Measurements from ENCODE around the gene FCGR2B.
"Not testable (repeated sequence)": the region's sequence is repeated elsewhere in the genome, so short reads cannot be mapped to it uniquely, and the experiment has no call there.

Gene FCGR2B

DNA sequence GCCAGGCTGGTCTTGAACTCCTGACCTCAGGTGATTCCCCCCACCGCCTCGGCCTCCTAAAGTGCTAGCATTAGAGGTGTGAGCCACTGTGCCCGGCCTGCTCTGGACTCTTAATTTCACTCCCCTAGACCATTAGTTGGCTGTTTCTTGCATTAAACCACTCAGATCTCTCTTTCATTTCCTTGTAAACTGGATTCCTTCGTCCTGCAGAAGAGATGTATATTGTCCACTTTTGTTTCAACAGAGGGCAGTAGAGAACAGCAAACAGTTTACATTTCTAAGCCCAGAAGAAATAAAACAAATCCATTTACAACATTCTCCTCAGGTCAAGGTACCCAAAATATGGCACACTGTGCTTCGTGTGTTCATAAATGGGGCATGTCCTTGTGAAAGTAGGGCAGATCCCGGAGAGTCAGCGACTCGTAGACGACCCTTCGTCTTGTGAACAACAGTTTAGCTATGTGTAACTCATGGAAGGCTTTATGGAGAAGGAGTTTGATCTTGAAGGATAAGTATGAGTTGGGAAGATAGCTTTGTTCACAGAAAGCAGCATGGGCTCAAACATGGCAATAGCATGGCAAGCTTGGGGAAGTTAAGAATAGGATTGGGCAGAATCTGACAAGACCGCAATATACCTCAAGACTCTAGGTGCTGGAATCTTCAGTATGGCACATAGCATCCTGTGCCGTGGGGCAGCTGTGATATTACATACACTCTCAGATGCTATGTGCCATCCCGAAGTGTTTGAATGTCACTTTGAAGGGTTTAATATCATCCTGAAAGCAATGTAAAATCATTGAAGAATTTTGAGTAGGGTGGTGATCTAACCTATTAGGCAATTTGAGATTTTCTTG, 15.2 kb upstream of the FCGR2B start:
- not testable (repeated sequence) for DNase-seq (ENCODE audit: low read depth in 2 of 2)

DNA sequence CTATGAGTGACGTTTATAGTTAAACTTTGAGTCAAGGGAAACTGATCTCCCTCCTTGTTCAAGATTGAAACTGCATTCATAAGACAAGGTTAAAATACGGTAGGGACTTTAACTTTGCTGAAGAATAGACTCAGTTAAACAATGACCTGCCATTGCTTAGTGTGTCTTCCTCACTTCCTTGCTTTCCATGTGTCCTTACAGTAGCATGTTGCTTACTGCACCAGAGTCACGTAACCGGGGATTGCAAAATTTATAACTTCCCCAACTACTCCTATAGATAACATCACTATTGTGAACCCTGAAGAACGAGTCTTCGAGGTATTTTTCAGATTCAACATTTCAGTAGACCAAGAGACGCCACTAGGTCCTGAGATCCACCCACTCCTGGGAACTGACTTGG, 9.4 kb upstream of the FCGR2B start:
- DNase-seq (ENCODE audit: low read depth in 2 of 2) = not testable (repeated sequence)

DNA sequence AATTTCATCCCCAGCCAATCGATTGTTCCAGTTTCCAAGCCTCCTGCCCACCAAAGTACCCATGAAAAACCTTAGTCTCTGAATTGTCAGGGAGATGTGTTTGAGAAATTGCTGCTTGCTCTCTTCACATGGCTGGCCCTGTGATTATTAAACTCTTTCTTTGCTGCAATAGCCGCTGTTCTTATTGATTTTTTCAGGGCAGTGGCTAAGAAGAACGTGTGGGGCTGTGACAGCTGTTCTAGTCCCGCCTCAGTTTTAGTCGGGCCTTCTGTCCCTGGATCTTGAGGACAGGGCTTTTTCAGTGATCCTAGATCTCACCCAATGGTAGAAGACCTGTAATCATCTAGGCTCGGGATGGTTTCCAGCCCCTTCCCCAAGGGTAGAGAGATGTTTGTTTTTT, 9.0 kb upstream of the FCGR2B start:
- DNase-seq (ENCODE audit: low read depth in 2 of 2) = not testable (repeated sequence)

DNA sequence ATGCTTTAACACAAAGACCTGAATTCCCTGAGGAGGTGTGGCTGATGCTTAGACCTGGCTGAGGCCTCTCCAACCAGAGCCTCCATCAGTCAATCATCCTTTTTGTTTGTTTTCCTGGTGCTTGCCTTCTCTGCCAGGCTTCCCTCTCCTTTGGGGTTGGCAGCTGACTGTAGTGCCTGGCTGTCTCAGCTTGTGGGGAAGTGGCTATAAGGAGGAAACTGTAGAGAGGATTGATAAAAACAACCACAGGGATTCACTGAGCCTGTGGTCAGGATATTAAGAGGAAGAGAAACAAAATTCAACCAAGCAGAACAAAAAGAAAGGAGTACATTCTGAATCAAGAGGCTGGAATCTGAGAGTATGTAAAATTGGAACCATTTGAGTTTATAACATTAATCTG, 4.4 kb upstream of the FCGR2B start:
- not testable (repeated sequence) for DNase-seq (ENCODE audit: low read depth in 2 of 2)

DNA sequence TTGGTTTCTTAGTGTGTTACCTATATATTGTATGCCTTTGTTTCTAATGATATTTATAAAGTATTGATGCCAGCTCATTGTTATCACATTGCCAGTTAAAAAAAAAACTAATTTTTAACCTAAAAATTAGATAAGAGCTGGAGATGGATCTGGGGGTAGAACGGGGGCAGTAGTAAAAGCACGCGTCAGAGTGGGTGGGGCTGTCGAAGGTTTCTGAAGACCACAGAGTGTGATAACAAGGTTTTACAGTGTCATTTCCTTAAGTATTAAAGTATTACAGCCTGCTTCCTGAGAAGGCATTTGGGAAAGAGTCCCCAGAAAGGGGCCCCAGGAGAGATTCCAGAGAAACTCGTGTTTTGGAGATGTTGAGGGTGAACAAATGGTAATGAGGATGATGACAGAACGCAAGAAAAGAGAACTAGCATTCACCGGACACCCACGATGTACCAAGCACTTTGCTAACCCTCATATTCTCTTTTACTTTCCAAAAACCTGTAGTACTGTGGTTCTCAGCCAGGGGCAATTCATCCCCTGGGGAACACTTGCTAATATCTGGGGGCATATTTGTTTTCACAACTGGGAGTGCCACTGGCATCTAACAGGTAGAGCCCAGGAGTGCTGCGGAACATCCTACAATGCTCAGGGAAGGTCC, 1.2 kb upstream of the FCGR2B start:
- DNase-seq (ENCODE audit: low read depth in 2 of 2) = not testable (repeated sequence)

DNA sequence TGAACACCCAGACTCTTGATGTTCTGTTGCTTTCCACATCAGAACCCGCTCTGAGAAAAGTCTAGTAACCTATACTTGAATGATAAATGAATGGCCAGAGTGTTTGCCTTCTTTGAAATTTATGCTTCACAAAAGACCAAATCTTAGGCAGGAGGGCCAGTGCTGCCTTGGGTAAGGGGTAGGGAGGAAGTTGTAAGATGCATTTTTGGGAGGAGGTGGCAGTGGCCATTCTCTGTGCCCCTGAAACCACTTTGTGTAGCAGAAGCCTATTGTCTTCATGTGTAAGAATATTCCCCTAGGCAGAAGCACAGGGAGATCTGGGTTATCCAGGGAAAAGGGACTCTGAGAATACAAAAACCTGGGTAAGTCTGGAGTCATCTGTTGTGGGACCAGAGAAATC, 626 bp downstream of the FCGR2B start:
- DNase-seq (ENCODE audit: low read depth in 2 of 2) = not testable (repeated sequence)

DNA sequence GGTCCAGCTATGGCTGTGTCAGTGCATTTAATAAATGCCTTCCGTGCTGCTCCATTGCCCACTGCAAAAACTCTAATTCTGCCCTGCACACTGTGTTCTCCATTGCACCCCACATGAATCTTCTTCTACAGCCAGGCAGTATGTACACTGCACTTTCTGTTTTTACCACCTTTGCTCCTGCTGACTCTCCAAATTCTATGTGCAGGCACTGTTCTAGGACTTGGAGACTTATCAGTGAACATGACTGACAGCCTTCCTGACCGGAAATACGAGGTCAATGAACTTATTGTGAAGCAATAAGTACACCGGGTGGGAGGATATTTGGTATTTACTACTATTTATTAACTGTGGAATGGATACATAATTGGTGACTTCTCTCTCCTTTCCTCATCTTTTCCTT, 1.7 kb downstream of the FCGR2B start:
- not testable (repeated sequence) for DNase-seq (ENCODE audit: low read depth in 2 of 2)

DNA sequence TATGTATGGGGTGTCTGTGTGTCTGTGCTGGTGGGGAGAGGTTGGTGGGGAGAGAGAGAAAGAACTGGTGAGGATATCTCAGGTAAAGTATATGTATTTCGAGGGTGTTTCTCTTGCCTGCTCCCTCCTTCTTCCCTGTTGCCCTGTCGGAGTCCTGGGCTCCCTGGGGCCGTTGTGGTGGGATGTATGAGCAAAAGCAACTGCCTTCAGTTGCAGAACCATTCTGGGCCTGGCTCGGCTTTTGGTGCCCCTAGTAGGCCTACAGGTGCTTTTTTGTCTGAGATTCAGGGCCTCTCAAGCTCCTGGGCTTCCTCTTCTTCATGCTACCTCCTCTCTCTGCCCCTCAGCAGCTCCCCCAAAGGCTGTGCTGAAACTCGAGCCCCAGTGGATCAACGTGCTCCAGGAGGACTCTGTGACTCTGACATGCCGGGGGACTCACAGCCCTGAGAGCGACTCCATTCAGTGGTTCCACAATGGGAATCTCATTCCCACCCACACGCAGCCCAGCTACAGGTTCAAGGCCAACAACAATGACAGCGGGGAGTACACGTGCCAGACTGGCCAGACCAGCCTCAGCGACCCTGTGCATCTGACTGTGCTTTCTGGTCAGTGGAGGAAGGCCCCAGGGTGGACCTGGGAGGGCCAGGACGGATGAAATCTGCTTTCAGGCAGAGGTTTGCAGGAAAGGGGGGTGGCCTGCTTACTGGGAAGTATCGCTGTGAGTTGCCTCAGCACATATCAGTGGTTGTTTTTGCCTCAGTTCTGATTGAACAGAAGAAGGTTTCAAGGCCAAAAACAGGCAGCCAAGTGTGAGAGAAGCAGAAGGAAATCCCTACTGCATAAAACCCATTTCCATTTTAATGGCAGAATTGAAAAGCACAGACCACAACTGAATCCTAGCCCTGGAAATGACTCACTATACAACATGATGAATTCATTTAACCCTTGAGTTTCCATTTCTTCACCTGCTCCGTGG, 8.4 kb downstream of the FCGR2B start:
- DNase-seq (ENCODE audit: low read depth in 2 of 2) = not testable (repeated sequence)

DNA sequence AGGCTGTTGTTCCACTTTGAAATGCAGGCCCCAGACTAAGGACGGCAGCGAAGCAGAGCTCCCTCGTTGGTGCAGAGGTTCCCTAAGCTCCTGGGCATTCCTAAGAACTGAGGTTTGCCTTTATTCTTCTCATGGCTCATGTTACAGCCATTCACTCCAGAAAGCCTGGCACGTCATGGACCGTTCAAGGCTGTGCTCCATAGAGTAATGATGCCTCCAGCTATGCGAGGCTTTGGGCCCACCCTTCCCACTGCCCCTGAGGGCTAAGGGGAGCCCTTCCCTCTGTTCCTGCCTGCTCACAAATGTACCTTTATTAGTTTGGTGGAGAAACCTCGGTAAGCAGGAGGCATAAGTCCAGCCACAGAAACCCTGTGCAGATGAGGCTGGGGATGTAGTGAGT, 10.5 kb downstream of the FCGR2B start:
- not testable (repeated sequence) for DNase-seq (ENCODE audit: low read depth in 2 of 2)

DNA sequence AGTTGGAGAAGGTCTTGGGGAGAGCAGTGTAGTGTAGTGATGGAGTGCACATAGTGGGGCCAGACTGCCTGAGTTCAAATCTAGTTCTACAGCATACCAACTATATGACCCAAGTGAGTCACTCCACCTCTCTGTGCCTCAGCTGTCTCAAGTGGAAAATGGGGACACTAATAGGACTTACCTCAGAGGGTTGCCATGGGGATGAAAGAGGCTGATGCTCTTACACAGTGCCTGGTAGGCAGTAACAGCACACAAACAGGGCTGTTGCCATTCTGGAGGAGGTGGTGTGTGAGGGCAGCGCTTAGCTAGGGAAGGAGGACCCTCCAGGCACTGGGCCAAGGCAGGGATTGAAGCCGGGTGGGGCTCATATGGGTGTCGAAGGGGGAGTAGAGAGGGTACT, 11.5 kb downstream of the FCGR2B start:
- DNase-seq (ENCODE audit: low read depth in 2 of 2) = not testable (repeated sequence)

DNA sequence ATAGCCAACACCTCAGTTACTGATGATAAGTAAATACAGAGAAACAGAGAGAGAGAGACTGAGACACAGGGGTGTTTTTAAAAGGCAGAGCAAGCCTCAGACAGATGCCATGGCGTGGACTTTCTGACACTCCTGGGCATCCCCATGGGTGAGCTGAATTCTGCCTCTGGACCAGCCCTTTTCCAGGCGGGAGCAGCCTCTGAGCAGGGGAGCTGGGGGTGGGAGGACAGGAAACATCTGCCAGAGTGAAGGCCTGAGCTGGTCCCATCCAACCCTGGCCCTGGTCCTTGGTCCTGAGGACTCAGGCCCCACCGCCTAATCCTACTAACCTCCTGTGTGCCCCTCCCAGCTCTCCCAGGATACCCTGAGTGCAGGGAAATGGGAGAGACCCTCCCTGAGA, 12.0 kb downstream of the FCGR2B start:
- DNase-seq (ENCODE audit: low read depth in 2 of 2) = not testable (repeated sequence)

DNA sequence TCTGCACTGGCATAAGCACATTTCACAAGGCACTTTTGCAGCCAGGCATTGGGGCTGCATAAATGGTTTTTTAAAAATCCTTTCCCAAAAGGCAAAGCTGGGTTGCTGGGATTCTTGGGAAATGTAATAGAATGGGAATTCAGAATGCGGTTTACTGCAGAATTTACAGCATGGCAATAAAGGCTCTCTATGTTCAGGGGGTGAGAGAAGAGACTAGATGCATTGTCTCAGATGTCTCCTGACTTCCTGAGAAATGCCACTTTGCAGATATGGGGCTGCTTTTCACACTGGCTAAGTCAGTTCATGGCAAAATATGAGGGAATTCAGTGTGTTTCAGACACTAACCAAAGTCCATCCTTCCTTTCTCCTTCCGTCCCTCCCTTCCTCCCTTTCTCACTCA, 13.5 kb downstream of the FCGR2B start:
- no peak for DNase-seq (ENCODE audit: low read depth in 2 of 2)

DNA sequence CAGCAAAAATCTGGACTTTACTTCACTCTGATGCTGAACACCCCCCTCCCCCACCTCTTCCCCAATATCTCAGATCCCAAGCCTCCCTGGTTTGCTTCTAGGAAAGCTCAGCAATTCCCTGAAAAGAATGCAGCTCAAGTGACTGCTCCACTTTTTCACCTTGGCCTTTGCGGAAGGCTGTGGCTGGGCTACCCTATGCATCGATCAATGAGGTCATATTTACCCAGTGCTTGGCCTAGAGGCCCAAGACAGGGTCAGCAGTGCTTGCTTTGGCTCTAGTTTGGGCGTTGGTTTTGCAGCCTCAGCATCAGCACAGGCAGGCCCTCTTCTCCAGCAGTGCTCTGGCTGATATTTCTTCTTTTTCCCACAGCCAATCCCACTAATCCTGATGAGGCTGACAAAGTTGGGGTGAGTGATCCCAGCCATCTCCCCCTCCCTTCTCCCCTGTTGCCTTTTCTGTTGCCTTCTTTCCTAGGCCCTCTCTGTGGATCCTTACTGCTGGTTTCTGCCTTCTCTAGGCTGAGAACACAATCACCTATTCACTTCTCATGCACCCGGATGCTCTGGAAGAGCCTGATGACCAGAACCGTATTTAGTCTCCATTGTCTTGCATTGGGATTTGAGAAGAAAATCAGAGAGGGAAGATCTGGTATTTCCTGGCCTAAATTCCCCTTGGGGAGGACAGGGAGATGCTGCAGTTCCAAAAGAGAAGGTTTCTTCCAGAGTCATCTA, 14.2 kb downstream of the FCGR2B start:
- DNase-seq (ENCODE audit: low read depth in 2 of 2) = no peak

DNA sequence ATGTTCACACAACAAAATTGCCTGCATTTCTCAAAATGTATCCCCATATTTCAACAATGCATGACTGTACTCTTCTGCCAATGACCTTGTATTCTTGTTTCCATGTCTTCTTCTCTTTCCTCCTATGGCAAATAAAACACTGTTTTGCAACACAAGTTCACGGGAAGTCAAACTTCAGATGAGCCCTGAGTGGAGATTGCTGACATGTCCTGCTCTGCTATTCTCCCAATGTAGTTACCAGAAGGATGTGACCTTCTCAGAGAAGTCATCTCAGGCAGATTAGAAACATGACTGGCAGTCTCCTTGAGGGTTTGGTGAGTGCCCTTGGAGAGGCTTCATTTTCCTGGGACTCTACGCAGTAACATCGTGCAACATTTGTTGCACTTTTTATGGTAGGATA, 15.6 kb downstream of the FCGR2B start:
- no peak for DNase-seq (ENCODE audit: low read depth in 2 of 2)

DNA sequence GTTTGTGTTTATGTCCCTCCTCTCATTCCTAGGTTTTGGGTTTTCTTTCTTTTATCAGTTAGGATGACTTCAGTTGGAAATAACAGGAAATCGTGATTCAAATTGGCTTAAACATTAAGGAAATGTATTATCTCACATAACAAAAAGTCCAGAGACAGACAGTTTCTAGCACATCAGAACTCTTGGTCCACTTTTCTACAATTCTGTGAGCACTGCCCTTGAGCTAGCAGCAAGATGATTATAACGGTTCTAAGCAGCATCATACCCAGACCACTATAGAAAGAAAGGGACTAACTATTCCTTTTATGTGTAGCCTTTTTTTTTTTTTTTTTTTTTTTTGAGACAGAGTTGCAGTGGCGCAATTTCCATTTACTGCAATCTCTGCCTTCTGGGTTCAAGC, 18.9 kb downstream of the FCGR2B start:
- DNase-seq (ENCODE audit: low read depth in 2 of 2) = no peak

DNA sequence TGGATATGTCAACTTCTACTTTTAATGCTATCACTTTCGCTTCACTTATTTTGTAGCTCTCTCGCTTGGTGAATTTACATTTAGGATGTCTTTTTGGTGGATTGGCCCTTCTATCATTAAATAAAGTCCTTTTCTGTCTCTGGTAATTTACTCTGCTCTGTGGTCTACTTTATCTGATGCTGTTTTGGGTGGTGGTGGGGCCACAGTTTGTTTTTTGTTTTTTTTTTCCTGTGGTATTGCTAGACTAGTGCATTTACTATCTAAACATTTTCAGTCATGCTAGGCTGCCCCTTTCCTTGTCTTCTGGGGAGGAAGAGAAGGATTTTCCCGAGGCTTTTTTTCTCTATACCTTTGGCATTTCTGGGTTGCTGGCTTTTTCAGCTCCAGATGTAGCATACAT, 26.0 kb downstream of the FCGR2B start:
- no peak for DNase-seq (ENCODE audit: low read depth in 2 of 2)

DNA sequence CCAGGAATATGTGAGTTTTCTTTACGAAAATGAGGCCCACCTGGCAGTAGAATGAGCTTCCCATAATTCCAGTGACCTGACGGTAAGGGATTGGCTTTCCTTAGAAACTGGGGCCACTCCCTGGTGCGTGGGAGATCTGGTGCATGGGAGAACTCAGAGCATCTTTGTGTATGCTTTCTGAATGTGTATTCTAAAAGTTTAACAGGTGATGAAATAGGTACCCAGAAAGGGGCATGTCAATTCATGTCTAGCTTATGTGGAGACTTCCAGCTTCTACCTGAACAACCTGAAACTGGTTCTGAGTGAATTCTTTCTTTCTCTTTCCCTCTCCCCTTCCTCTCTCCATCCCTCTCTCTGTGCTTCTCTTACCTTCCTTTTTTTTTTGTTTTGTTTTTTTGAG, 28.9 kb downstream of the FCGR2B start:
- DNase-seq (ENCODE audit: low read depth in 2 of 2) = no peak

DNA sequence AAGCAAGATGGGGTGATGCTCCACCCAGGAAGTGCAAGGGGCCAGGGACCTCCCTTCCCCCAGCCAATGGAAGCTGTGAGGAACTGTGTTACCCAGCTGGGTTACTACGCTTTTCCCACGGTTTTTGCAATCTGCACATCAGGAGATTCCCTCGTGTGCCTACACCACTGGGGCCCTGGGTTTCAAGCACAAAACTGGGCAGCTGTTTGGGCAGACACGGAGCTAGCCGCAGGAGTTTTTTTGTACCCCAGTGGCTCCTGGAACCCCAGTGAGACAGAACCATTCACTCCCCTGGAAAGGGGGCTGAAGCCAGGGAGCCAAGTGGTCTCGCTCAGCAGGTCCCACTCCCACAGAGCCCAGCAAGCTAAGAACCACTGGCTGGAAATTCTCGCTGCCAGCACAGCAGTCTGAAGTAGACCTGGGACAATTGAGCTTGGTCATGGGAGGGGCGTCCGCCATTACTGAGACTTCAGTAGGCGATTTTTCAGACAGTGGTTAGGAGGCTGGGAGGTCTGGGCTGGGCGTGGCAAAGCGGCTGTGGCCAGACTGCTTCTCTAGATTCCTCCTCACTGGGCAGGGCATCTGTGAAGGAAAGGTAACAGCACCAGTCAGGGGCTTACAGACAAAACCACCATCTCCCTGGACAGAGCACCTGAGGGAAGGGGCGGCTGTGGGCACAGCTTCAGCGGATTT, 30.2 kb downstream of the FCGR2B start:
- not testable (repeated sequence) for DNase-seq (ENCODE audit: low read depth in 2 of 2)

DNA sequence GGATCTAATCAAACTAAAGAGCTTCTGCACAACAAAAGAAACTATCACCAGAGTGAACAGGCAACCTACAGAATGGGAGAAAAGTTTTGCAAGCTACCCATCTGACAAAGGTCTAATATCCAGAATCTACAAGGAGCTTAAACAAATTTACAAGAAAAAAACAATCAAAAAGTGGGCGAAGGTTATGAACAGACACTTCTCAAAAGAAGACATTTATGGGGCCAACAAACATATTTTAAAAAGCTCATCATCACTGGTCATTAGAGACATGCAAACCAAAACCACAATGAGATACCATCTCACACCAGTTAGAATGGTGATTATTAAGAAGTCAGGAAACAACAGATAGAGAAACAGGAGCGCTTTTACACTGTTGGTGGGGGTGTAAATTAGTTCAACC, 35.4 kb downstream of the FCGR2B start:
- not testable (repeated sequence) for DNase-seq (ENCODE audit: low read depth in 2 of 2)

DNA sequence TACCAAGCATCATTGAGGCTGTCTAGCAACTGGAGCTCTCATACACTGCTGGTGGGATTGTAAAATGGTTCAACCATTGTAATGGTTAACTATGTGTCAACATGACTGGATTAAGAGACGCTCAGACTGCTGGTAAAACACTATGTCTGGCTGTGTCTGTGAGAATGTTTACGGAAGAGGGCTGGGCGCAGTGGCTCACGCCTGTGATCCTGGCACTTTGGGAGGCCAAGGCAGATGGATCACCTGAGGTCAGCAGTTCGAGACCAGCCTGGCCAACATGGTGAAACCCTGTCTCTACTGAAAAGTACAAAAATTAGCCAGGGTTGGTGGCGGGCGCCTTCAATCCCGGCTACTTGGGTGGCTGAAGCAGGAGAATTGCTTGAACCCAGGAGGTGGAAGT, 39.3 kb downstream of the FCGR2B start:
- DNase-seq (ENCODE audit: low read depth in 2 of 2) = no peak

DNA sequence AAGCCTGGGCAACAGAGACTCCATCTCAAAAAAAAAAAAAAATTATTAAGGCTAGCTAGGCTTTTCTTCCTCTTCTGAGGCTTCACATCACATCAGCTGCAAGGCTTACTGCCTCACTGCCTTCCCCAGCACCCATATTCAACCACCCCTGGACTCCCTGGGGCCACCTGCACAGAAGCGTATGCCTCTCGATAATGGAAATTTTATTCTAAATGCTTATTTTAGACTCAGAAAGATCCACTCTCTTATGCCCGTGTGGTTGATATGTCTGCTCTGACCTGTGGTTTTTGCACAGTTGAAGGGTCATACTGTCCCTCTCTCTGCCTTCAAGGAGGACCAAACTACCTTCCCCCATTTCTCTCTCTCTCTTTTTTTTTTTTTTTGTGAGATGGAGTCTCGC, 42.6 kb downstream of the FCGR2B start:
- no peak for DNase-seq (ENCODE audit: low read depth in 2 of 2)

Measured in stimulated activated CD8-positive, alpha-beta memory T cell treated with anti-CD3 and anti-CD28 coated beads, Interleukin-2, amount 100 ng/mL, for 1 hour (primary cell).